Transverse colon (tissue), 4 donors: ENCODE data around the gene SUCLG2.

Experiments
- EP300 ChIP-seq: sonication (generic); formaldehyde crosslinking; IDR thresholded peaks from one replicate; pipeline ENCODE4 v1.6.1; 2017; ENCODE audit warnings: antibody characterized with exemption, low read depth
- POLR2A ChIP-seq: fragments of 450-650 bp; IDR thresholded peaks from one replicate; pipeline ENCODE4 v1.6.1; 2016; ENCODE audit warnings: antibody characterized with exemption, mild to moderate bottlenecking, moderate library complexity
- POLR2AphosphoS5 ChIP-seq, 3 donors: sonication (generic); formaldehyde crosslinking; IDR thresholded peaks; one replicate each; pipeline ENCODE4 v1.6.1; 2016; ENCODE audit warnings: antibody characterized with exemption in 3 of 3
- TF ChIP-seq, protein P1 (sequence below), 5 experiments: fragments of 200-600 bp in 3 of 5; fragments of 450-650 bp in 2 of 5; sonication (generic) in 3 of 5; IDR thresholded peaks; 1 replicate in 2 of 5; 2 replicates in 3 of 5; pipeline ENCODE4 v1.5.1; 2016 to 2017; ENCODE audit warnings: antibody characterized with exemption in 5 of 5, inconsistent platforms in 3 of 5, mild to moderate bottlenecking in 2 of 5, moderate library complexity in 1 of 5

DNA sequence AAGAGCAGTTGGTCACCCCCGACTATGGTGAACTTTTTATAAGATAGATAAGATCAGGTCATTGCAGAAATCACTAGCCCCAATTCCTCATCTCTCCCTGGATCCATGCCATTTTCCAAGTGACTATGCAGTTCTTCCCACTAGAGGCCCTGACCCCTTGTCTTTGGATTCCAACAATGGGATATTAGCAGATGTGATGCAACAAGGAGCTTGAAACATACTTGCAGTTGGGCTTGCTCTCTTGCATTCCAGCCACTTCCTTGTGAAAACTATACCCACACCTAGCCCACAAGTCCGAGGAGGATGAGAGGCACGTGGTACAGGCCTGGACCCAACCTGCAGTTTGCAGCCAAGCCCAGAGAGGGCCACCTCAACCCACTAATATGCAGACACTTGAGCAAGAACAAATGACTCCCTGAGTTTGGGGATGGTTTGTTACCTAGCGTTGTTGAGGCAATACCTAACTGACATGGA, 60.6 kb downstream of the SUCLG2 start:
- TF ChIP-seq, protein P1, sequence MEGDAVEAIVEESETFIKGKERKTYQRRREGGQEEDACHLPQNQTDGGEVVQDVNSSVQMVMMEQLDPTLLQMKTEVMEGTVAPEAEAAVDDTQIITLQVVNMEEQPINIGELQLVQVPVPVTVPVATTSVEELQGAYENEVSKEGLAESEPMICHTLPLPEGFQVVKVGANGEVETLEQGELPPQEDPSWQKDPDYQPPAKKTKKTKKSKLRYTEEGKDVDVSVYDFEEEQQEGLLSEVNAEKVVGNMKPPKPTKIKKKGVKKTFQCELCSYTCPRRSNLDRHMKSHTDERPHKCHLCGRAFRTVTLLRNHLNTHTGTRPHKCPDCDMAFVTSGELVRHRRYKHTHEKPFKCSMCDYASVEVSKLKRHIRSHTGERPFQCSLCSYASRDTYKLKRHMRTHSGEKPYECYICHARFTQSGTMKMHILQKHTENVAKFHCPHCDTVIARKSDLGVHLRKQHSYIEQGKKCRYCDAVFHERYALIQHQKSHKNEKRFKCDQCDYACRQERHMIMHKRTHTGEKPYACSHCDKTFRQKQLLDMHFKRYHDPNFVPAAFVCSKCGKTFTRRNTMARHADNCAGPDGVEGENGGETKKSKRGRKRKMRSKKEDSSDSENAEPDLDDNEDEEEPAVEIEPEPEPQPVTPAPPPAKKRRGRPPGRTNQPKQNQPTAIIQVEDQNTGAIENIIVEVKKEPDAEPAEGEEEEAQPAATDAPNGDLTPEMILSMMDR (IDR thresholded peaks at IDR 0.05) = no peak
- no peak for TF ChIP-seq POLR2A
- TF ChIP-seq EP300 = no peak
- no peak for TF ChIP-seq POLR2AphosphoS5 (IDR thresholded peaks at IDR 0.05)
